ENCODE measurements around the gene ICA1L. TPM values are rescaled to one million over a fixed set of nuclear protein-coding genes. Genes with fewer than 3 reads are reported as not detected.

The ICA1L gene
- total and polyA plus RNA-seq, 2 of the 4 experiments (the other 2 are of a cell fraction), result 1.7 to 1.8 TPM

- no peaks in the 10 kb centered on the region for H3K27me3 ChIP-seq (ENCODE audit: control insufficient read depth, insufficient read depth, low read length)
- H4K5ac ChIP-seq (ENCODE audit: low read depth, low read length), result no peak overlapping the region
- in situ Hi-C loops (cut with MboI; ENCODE audit: low sequenced_read_pairs), result no loop called here
- dilution Hi-C loops (cut with HindIII; ENCODE audit: low sequenced_read_pairs, unreplicated experiment), result no loop called here
- no peak overlapping the region for H4K8ac ChIP-seq (ENCODE audit: low read depth in 2 of 2, low read length in 2 of 2)
- no peak overlapping the region for H3K27ac ChIP-seq (ENCODE audit: insufficient read depth, low read length)
- intact Hi-C loops (cut with micrococcal nuclease), result no loop called here
- ChIA-PET POLR2A (ENCODE audit: unreplicated experiment) (no interaction called here), CTCF (no interaction called here)
- no peak overlapping the region for H3K56ac ChIP-seq (ENCODE audit: extremely low read depth, insufficient read depth, low read length)
- H3K23ac ChIP-seq (ENCODE audit: low read depth, low read length), result no peak overlapping the region
- no peak overlapping the region for H2AFZ ChIP-seq (replicated peaks; ENCODE audit: low read length, poor library complexity)
- H3K4me3 ChIP-seq (ENCODE audit: insufficient read depth, low read depth, low read length), result no peak overlapping the region
- H3K4me1 ChIP-seq (ENCODE audit: control insufficient read depth, insufficient read depth, low read length), result no peaks in the 10 kb centered on the region
- WGBS, 2 experiments (ENCODE audit: extremely low coverage in 2 of 2, insufficient read length in 1 of 2), result no CpG with 5 or more reads among the region's 2 CpGs
- no peak overlapping the region for H3K18ac ChIP-seq (ENCODE audit: low read depth, low read length)
- H3K9me1 ChIP-seq (ENCODE audit: insufficient read depth, low read length), result no peaks in the 10 kb centered on the region
- no peak overlapping the region for H4K91ac ChIP-seq (ENCODE audit: insufficient read depth, low read depth, low read length)
- no peak for DNase-seq
- no TSS peak for BruUV-seq (replicated peaks)
- no peak overlapping the region for H3K14ac ChIP-seq (replicated peaks; ENCODE audit: low read depth, low read length)
- no peak for TF ChIP-seq MAZ (IDR thresholded peaks at IDR 0.05; ENCODE audit: borderline replicate concordance, low read depth, low read length)
- no peak for TF ChIP-seq RAD21 (IDR thresholded peaks at IDR 0.05; ENCODE audit: low read length)
- TF ChIP-seq CTCF (conservative IDR thresholded peaks at IDR 0.05; ENCODE audit: low read depth, low read length), result no peak
- no peak for TF ChIP-seq MXI1 (IDR thresholded peaks at IDR 0.05; ENCODE audit: borderline replicate concordance, low read depth, low read length)
- TF ChIP-seq CHD1 (IDR thresholded peaks at IDR 0.05; ENCODE audit: low read depth, low read length), result no peak
- no peak for TF ChIP-seq MAFK (IDR thresholded peaks at IDR 0.05; ENCODE audit: low read depth, low read length)
- TF ChIP-seq CEBPB (IDR thresholded peaks at IDR 0.05; ENCODE audit: low read depth, low read length), result no peak
- TF ChIP-seq POLR2A (IDR thresholded peaks at IDR 0.05; ENCODE audit: low read depth, low read length), result no peak
- TF ChIP-seq USF2 (IDR thresholded peaks at IDR 0.05; ENCODE audit: low read depth, low read length), result no peak
- no peak for TF ChIP-seq RCOR1 (IDR thresholded peaks at IDR 0.05; ENCODE audit: insufficient replicate concordance, low read length)
- no peak for TF ChIP-seq RFX5 (IDR thresholded peaks at IDR 0.05; ENCODE audit: low read depth, low read length)
- no peak for TF ChIP-seq BHLHE40 (IDR thresholded peaks at IDR 0.05; ENCODE audit: low read depth, low read length)
- TF ChIP-seq FOS (IDR thresholded peaks at IDR 0.05; ENCODE audit: low read depth, low read length), result no peak
- TF ChIP-seq SMC3 (IDR thresholded peaks at IDR 0.05; ENCODE audit: low read depth, low read length), result no peak
- TF ChIP-seq NFE2L2 (IDR thresholded peaks at IDR 0.05; ENCODE audit: low read depth, low read length), result no peak
- no peak for TF ChIP-seq ELK1 (IDR thresholded peaks at IDR 0.05; ENCODE audit: borderline replicate concordance, low read depth, low read length)
- no peak overlapping the region for H2BK15ac ChIP-seq (ENCODE audit: low read depth, low read length)
- no peak overlapping the region for H3K9ac ChIP-seq (ENCODE audit: low read depth, low read length)
- no peak overlapping the region for H2AK5ac ChIP-seq (ENCODE audit: low read depth, low read length)
- no peak for ATAC-seq (ENCODE audit: low read depth)
- no peak overlapping the region for H2AK9ac ChIP-seq (replicated peaks; ENCODE audit: low read depth, low read length, poor library complexity)
- H3K4me2 ChIP-seq (ENCODE audit: low read depth, low read length), result no peak overlapping the region
- no peak overlapping the region for H2BK5ac ChIP-seq (ENCODE audit: low read depth, low read length, poor library complexity, severe bottlenecking)
- H3K36me3 ChIP-seq (ENCODE audit: control insufficient read depth, insufficient read depth, low read length), result 0 out of 2 replicates have a peak, but pooled peaks cover 1% of the 10 kb centered on the region
- no peaks in the 10 kb centered on the region for H3K79me1 ChIP-seq (ENCODE audit: low read depth in 1 of 2, low read length in 2 of 2)
- H4K20me1 ChIP-seq (ENCODE audit: insufficient read depth, low read length), result no peaks in the 10 kb centered on the region
- H2BK20ac ChIP-seq (ENCODE audit: low read depth, low read length), result no peak overlapping the region
- H3K9me3 ChIP-seq (ENCODE audit: control insufficient read depth, insufficient read depth, low read length), result peaks cover 8% of the 10 kb centered on the region
- H2BK120ac ChIP-seq (ENCODE audit: low read depth, low read length), result no peak overlapping the region
- H3K4ac ChIP-seq (ENCODE audit: low read depth, low read length), result no peak overlapping the region
Measured at GRCh38 chr2:202844656-202845055, 26.9 kb downstream of the ICA1L start.

Measured in IMR-90 (cell line).